GM19455 (cell line): ENCODE data around the gene FOXN3.
"Not testable (repeated sequence)": the region's sequence is repeated elsewhere in the genome, so short reads cannot be mapped to it uniquely, and the experiment has no call there.

ENCODE experiments used
- ATAC-seq: cut with Tn5 transposase; IDR thresholded peaks from one replicate; pipeline ENCODE4 v1.9.1; 2021; ENCODE audit not compliant: unreplicated experiment

The FOXN3 gene

GRCh38 chr14:89206389-89207031 is 210.5 kb downstream of the FOXN3 start:
- ATAC-seq, result no peak

GRCh38 chr14:89205137-89205740 is 211.8 kb downstream of the FOXN3 start:
- no peak for ATAC-seq

GRCh38 chr14:89202413-89203190 is 214.4 kb downstream of the FOXN3 start:
- no peak for ATAC-seq

GRCh38 chr14:89201645-89202044 is 215.4 kb downstream of the FOXN3 start:
- ATAC-seq, result no peak

GRCh38 chr14:89199357-89199756 is 217.7 kb downstream of the FOXN3 start:
- not testable (repeated sequence) for ATAC-seq

- ATAC-seq, result no peak
Measured at GRCh38 chr14:89198544-89199329, 218.3 kb downstream of the FOXN3 start.

GRCh38 chr14:89197623-89198022 is 219.4 kb downstream of the FOXN3 start:
- no peak for ATAC-seq

- ATAC-seq, result no peak
Measured at GRCh38 chr14:89196545-89196944, 220.5 kb downstream of the FOXN3 start.

- ATAC-seq, result no peak
Measured at GRCh38 chr14:89194376-89194775, 222.7 kb downstream of the FOXN3 start.

GRCh38 chr14:89190765-89191513 is 226.1 kb downstream of the FOXN3 start:
- ATAC-seq, result no peak

- no peak for ATAC-seq
Measured at GRCh38 chr14:89188492-89188891, 228.5 kb downstream of the FOXN3 start.

GRCh38 chr14:89187501-89187900 is 229.5 kb downstream of the FOXN3 start:
- no peak for ATAC-seq

GRCh38 chr14:89186856-89187376 is 230.1 kb downstream of the FOXN3 start:
- ATAC-seq, result no peak

- no peak for ATAC-seq
Measured at GRCh38 chr14:89185919-89186855, 230.8 kb downstream of the FOXN3 start.

- ATAC-seq, result no peak
Measured at GRCh38 chr14:89184952-89185351, 232.1 kb downstream of the FOXN3 start.

GRCh38 chr14:89182326-89182725 is 234.7 kb downstream of the FOXN3 start:
- ATAC-seq, result no peak

GRCh38 chr14:89180546-89180945 is 236.5 kb downstream of the FOXN3 start:
- ATAC-seq, result no peak

GRCh38 chr14:89179891-89180404 is 237.1 kb downstream of the FOXN3 start:
- no peak for ATAC-seq
